PC-3 (cell line): ENCODE data around the gene CENPV. TPM values are rescaled to one million over a fixed set of nuclear protein-coding genes. Genes with fewer than 3 reads are reported as not detected.
A peak's percentile ranks its signal among the peaks of the same experiment; 100 is the strongest.
"Not testable (repeated sequence)": the region's sequence is repeated elsewhere in the genome, so short reads cannot be mapped to it uniquely, and the experiment has no call there.

ENCODE experiments used
- ATAC-seq: fragments of 200-7000 bp; cut with Tn5 transposase; 2 replicates; pipeline ENCODE4 v1.9.1; 2020; ENCODE audit warnings: mild to moderate bottlenecking, moderate library complexity
- BruUV-seq: library from RNA; stranded (reverse); fragments of 400-500 nt; replicated peaks from 2 replicates; lab custom pipeline; 2021; lab: Mats Ljungman, UMichigan
- CTCF ChIA-PET: fragments of 300-600 bp; sonication (Branson Sonifier 250); formaldehyde crosslinking; loops from one replicate; lab custom pipeline; 2022; ENCODE audit warnings: antibody characterized with exemption; lab: Charles Lee
- POLR2A ChIA-PET: fragments of 300-600 bp; sonication (Branson Sonifier 250); formaldehyde crosslinking; loops from one replicate; lab custom pipeline; 2022; ENCODE audit warnings: antibody characterized with exemption; ENCODE audit not compliant: unreplicated experiment; lab: Charles Lee
- DNase-seq: peaks from one replicate; pipeline ENCODE4 v3.0.0-alpha.2; 2015
- H2AFZ ChIP-seq: fragments of 300-600 bp; sonication (generic); 2 replicates; pipeline ENCODE4 v1.6.0; 2016; ENCODE audit warnings: antibody characterized with exemption, low read length
- H3F3A ChIP-seq: fragments of 300-600 bp; sonication (generic); one replicate; pipeline ENCODE4 v1.6.0; 2017; ENCODE audit warnings: antibody characterized with exemption, low read length, control low read depth, mild to moderate bottlenecking; ENCODE audit not compliant: unreplicated experiment
- H3K27ac ChIP-seq: fragments of 300-600 bp; sonication (generic); 2 replicates; pipeline ENCODE4 v1.5.1; 2016; ENCODE audit warnings: mild to moderate bottlenecking, low read length
- H3K27me3 ChIP-seq: fragments of 300-600 bp; sonication (generic); 2 replicates; pipeline ENCODE4 v1.6.1; 2016; ENCODE audit warnings: low read length, mixed read lengths
- H3K36me3 ChIP-seq: fragments of 300-600 bp; sonication (generic); 2 replicates; pipeline ENCODE4 v1.6.1; 2016; ENCODE audit warnings: low read depth, mixed run types, low read length, mixed read lengths
- H3K4me1 ChIP-seq: fragments of 300-600 bp; sonication (generic); 2 replicates; pipeline ENCODE4 v1.5.1; 2016; ENCODE audit warnings: low read length; ENCODE audit not compliant: insufficient read depth
- H3K4me2 ChIP-seq: fragments of 300-600 bp; sonication (generic); 2 replicates; pipeline ENCODE4 v1.6.0; 2016; ENCODE audit warnings: low read length
- H3K4me3 ChIP-seq: fragments of 300-600 bp; sonication (generic); 2 replicates; pipeline ENCODE4 v1.5.1; 2016; ENCODE audit warnings: mild to moderate bottlenecking, low read length, mixed read lengths
- H3K79me2 ChIP-seq: fragments of 300-600 bp; sonication (generic); 2 replicates; pipeline ENCODE4 v1.6.1; 2017; ENCODE audit warnings: low read length, mixed read lengths
- H3K9ac ChIP-seq: fragments of 300-600 bp; sonication (generic); 2 replicates; pipeline ENCODE4 v1.6.0; 2016; ENCODE audit warnings: mild to moderate bottlenecking, low read length
- H3K9me2 ChIP-seq: fragments of 300-600 bp; sonication (generic); replicated peaks from 2 replicates; pipeline ENCODE4 v1.6.1; 2016; ENCODE audit warnings: mixed run types, low read length, mixed read lengths
- H3K9me3 ChIP-seq: fragments of 300-600 bp; sonication (generic); 2 replicates; pipeline ENCODE4 v1.6.1; 2016; ENCODE audit warnings: low read length, mixed read lengths
- H4K20me1 ChIP-seq: fragments of 300-600 bp; sonication (generic); 2 replicates; pipeline ENCODE4 v1.6.1; 2016; ENCODE audit warnings: low read length, mixed read lengths
- EZH2 ChIP-seq: fragments of 300-600 bp; sonication (generic); IDR thresholded peaks from one replicate; pipeline ENCODE4 v1.6.1; 2017; ENCODE audit warnings: antibody characterized with exemption, mild to moderate bottlenecking, low read length; ENCODE audit not compliant: unreplicated experiment
- EZH2phosphoT487 ChIP-seq: fragments of 300-600 bp; sonication (generic); IDR thresholded peaks from 2 replicates; pipeline ENCODE4 v1.6.1; 2018; ENCODE audit warnings: mild to moderate bottlenecking, antibody characterized with exemption, low read length, borderline replicate concordance
- intact Hi-C: fragments of 100-400 bp; cut with micrococcal nuclease; formaldehyde crosslinking; loops from 2 replicates; pipeline ENCODE4 v1.9.0; 2023
- total RNA-seq: library from RNA; depleted of rRNA; stranded (reverse); fragments of >200 nt; gene quantifications from 2 replicates; pipeline ENCODE4 v1.2.3, GENCODE V29; 2014
- TF ChIP-seq, protein P1 (sequence below): fragments of 300-600 bp; sonication (generic); conservative IDR thresholded peaks from 2 replicates; pipeline ENCODE4 v1.5.1; 2017; ENCODE audit warnings: antibody characterized with exemption, low read depth, mild to moderate bottlenecking, low read length

Gene CENPV
- total RNA-seq, 1 experiment from 2014 or later = not detected

GRCh38 chr17:16392491-16392890 is 39.2 kb upstream of the CENPV start:
- H3K4me1 ChIP-seq, ATAC-seq, H3K9ac ChIP-seq, H3K36me3 ChIP-seq, H3K27ac ChIP-seq, H3F3A ChIP-seq, DNase-seq, BruUV-seq, H3K79me2 ChIP-seq, H2AFZ ChIP-seq, H4K20me1 ChIP-seq, H3K27me3 ChIP-seq, POLR2A ChIA-PET, intact Hi-C loops, H3K9me2 ChIP-seq, H3K9me3 ChIP-seq, H3K4me2 ChIP-seq, H3K4me3 ChIP-seq: not testable (repeated sequence)
- CTCF ChIA-PET = interaction anchor here (0.7 kb wide), 1 partner anchor 61 kb away, joined by 3 read pairs; no protein-coding TSS in a partner anchor

- H3K9me3 ChIP-seq = no peaks in the 10 kb centered on the region
- no peaks in the 10 kb centered on the region for H3K27me3 ChIP-seq
- no peak overlapping the region for H2AFZ ChIP-seq
- H3K4me3 ChIP-seq = no peak overlapping the region
- no peak overlapping the region for H3K9ac ChIP-seq
- intact Hi-C loops = no loop called here
- no peak overlapping the region for H3K4me2 ChIP-seq
- H3K79me2 ChIP-seq = no peaks in the 10 kb centered on the region
- CTCF ChIA-PET = no interaction called here
- H3F3A ChIP-seq = no peaks in the 10 kb centered on the region
- H3K9me2 ChIP-seq = no peaks in the 10 kb centered on the region
- no peak overlapping the region for H3K27ac ChIP-seq
- H3K4me1 ChIP-seq = no peaks in the 10 kb centered on the region
- no peaks in the 10 kb centered on the region for H4K20me1 ChIP-seq
- TF ChIP-seq EZH2phosphoT487 (no peak), EZH2 (no peak)
- TF ChIP-seq, protein P1, sequence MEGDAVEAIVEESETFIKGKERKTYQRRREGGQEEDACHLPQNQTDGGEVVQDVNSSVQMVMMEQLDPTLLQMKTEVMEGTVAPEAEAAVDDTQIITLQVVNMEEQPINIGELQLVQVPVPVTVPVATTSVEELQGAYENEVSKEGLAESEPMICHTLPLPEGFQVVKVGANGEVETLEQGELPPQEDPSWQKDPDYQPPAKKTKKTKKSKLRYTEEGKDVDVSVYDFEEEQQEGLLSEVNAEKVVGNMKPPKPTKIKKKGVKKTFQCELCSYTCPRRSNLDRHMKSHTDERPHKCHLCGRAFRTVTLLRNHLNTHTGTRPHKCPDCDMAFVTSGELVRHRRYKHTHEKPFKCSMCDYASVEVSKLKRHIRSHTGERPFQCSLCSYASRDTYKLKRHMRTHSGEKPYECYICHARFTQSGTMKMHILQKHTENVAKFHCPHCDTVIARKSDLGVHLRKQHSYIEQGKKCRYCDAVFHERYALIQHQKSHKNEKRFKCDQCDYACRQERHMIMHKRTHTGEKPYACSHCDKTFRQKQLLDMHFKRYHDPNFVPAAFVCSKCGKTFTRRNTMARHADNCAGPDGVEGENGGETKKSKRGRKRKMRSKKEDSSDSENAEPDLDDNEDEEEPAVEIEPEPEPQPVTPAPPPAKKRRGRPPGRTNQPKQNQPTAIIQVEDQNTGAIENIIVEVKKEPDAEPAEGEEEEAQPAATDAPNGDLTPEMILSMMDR = no peak
- POLR2A ChIA-PET = no interaction called here
- ATAC-seq (no peak), DNase-seq (no peak)
- BruUV-seq = no TSS peak
- no peaks in the 10 kb centered on the region for H3K36me3 ChIP-seq
These were observed 38.2 kb upstream of the CENPV start for GRCh38 chr17:16391451-16391850.

GRCh38 chr17:16386126-16386507 is 32.8 kb upstream of the CENPV start:
- POLR2A ChIA-PET, ATAC-seq, H3K9me2 ChIP-seq, BruUV-seq, DNase-seq, H3K9me3 ChIP-seq, CTCF ChIA-PET, H3K27me3 ChIP-seq: not testable (repeated sequence)
- Histone ChIP-seq H3K9ac (peak overlapping the region; percentile 69), H3F3A (peaks cover 11% of the 10 kb centered on the region), H2AFZ (peak overlapping the region; percentile 89), H3K79me2 (peaks cover 24% of the 10 kb centered on the region), H3K27ac (0 out of 2 replicates have a peak overlapping the region, but pooled peaks have one; percentile 22), H3K36me3 (peaks cover 14% of the 10 kb centered on the region), H3K4me2 (peak overlapping the region; percentile 87), H3K4me3 (peak overlapping the region; percentile 65), H4K20me1 (peaks cover 27% of the 10 kb centered on the region), H3K4me1 (peaks cover 15% of the 10 kb centered on the region)
- intact Hi-C loops = loop anchor here (5.0 kb wide), 1 partner anchor 136 kb away; no protein-coding TSS in a partner anchor

DNA sequence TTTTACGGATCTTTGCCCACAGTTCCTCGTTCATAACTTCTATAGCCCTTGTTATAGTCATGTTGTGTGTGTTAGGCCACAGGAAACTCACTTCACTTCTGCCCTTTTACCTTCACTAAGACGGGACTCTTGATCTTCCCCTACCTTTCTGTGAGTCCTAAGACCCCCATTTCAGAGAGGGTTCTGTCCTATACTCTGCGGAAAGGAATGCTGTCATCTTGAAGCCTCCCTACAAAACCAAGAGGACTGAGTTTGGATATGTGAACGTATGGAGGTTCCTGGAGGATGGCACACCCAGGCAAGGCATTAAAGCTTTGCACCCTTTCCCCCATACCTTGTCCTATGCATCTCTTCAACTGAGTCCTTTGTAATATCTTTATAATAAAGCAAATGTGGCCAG is 31.3 kb upstream of the CENPV start:
- Histone ChIP-seq H3K79me2 (peaks cover 27% of the 10 kb centered on the region), H3K9me3 (no peaks in the 10 kb centered on the region), H2AFZ (no peak overlapping the region), H3K9ac (no peak overlapping the region), H3K27me3 (no peaks in the 10 kb centered on the region), H3K36me3 (peaks cover 14% of the 10 kb centered on the region), H3K4me2 (no peak overlapping the region), H3K4me1 (peaks cover 16% of the 10 kb centered on the region), H3K4me3 (no peak overlapping the region), H3F3A (peaks cover 11% of the 10 kb centered on the region), H4K20me1 (peaks cover 27% of the 10 kb centered on the region), H3K27ac (no peak overlapping the region), H3K9me2 (no peaks in the 10 kb centered on the region)
- ATAC-seq (no peak), DNase-seq (peak; percentile 25)
- ChIA-PET POLR2A (interaction anchor here (0.6 kb wide), 1 partner anchor 103 kb away, joined by 3 read pairs; no protein-coding TSS in a partner anchor), CTCF (no interaction called here)
- intact Hi-C loops = no loop called here
- BruUV-seq = no TSS peak
- no peak for TF ChIP-seq EZH2phosphoT487
- TF ChIP-seq, protein P1 = no peak
- no peak for TF ChIP-seq EZH2
